ENCODE results near the gene CNEP1R1.

The CNEP1R1 gene

GRCh38 chr16:50038756-50039529 lies 13.9 kb downstream of the CNEP1R1 start:
- CTCF ChIA-PET = no interaction called here
- TF ChIP-seq TARDBP (IDR thresholded peaks at IDR 0.05) = no peak
- TF ChIP-seq CTBP1 (IDR thresholded peaks at IDR 0.05; ENCODE audit: borderline replicate concordance) = no peak
- TF ChIP-seq ELF4 (IDR thresholded peaks at IDR 0.05) = no peak
- no peak for TF ChIP-seq LEF1 (IDR thresholded peaks at IDR 0.05; ENCODE audit: borderline replicate concordance)
- no peak for TF ChIP-seq SUZ12 (IDR thresholded peaks at IDR 0.05)
- no peak for TF ChIP-seq BHLHE40 (IDR thresholded peaks at IDR 0.05; ENCODE audit: borderline replicate concordance)
- TF ChIP-seq, protein P1, sequence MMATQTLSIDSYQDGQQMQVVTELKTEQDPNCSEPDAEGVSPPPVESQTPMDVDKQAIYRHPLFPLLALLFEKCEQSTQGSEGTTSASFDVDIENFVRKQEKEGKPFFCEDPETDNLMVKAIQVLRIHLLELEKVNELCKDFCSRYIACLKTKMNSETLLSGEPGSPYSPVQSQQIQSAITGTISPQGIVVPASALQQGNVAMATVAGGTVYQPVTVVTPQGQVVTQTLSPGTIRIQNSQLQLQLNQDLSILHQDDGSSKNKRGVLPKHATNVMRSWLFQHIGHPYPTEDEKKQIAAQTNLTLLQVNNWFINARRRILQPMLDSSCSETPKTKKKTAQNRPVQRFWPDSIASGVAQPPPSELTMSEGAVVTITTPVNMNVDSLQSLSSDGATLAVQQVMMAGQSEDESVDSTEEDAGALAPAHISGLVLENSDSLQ (IDR thresholded peaks at IDR 0.05) = no peak
- TF ChIP-seq ZNF384 (IDR thresholded peaks at IDR 0.05) = no peak
- TF ChIP-seq SP1 (IDR thresholded peaks at IDR 0.05) = no peak
- no peak for TF ChIP-seq HDGF (IDR thresholded peaks at IDR 0.05; ENCODE audit: borderline replicate concordance)
- DNase-seq (ENCODE audit: extremely low spot score) = no peak
- POLR2A ChIA-PET = interaction anchor here (1.0 to 1.2 kb wide), 2 partner anchors 14 to 27 kb away, joined by 3 to 4 read pairs; partner anchors contain the start of genes CNEP1R1 and HEATR3

- ChIA-PET CTCF (interaction anchor here (1.0 to 1.4 kb wide), 2 partner anchors 14 to 28 kb away, joined by 3 to 8 read pairs; partner anchors contain the start of gene CNEP1R1), POLR2A (interaction anchor here (1.2 kb wide), 1 partner anchor 26 kb away, joined by 4 read pairs; the partner anchor contains the start of gene HEATR3)
- no peak for TF ChIP-seq TARDBP (IDR thresholded peaks at IDR 0.05)
- TF ChIP-seq ZNF384 (IDR thresholded peaks at IDR 0.05) = no peak
- TF ChIP-seq HDGF (IDR thresholded peaks at IDR 0.05; ENCODE audit: borderline replicate concordance) = no peak
- TF ChIP-seq BHLHE40 (IDR thresholded peaks at IDR 0.05; ENCODE audit: borderline replicate concordance) = no peak
- no peak for TF ChIP-seq SUZ12 (IDR thresholded peaks at IDR 0.05)
- no peak for TF ChIP-seq FOXK2 (IDR thresholded peaks at IDR 0.05)
- no peak for TF ChIP-seq NFRKB (IDR thresholded peaks at IDR 0.05)
- no peak for TF ChIP-seq LEF1 (IDR thresholded peaks at IDR 0.05; ENCODE audit: borderline replicate concordance)
- no peak for TF ChIP-seq FOXA1 (IDR thresholded peaks at IDR 0.05)
- TF ChIP-seq ELF4 (IDR thresholded peaks at IDR 0.05) = no peak
- TF ChIP-seq CTBP1 (IDR thresholded peaks at IDR 0.05; ENCODE audit: borderline replicate concordance) = no peak
- no peak for TF ChIP-seq ARNT (IDR thresholded peaks at IDR 0.05)
- TF ChIP-seq SP1 (IDR thresholded peaks at IDR 0.05) = no peak
- no peak for DNase-seq (ENCODE audit: extremely low spot score)
Measured at GRCh38 chr16:50040018-50040417, 15.0 kb downstream of the CNEP1R1 start.

DNA sequence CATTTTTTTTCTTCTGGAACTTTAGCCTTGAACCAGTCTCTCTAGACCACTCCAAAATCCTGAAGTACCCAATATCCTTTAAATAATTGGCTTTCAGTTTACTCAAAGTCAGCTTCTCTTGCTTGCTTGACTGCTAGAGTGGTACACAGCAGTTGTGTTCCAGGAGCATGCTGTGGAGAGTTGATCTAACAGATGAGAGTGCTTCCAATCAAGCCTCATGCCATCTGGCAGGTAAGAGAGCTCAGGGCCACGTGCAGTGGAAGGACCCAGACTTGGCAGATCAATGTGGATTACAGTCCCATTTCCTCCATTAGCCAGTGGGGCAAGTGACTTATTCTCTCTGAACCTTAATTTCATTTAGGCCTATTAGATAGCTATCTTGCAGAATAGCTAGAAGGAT lies 15.7 kb downstream of the CNEP1R1 start:
- CTCF ChIA-PET = interaction anchor here (1.0 to 1.4 kb wide), 2 partner anchors 15 to 27 kb away, joined by 3 to 8 read pairs; partner anchors contain the start of gene CNEP1R1
- POLR2A ChIA-PET = interaction anchor here (1.2 kb wide), 1 partner anchor 25 kb away, joined by 4 read pairs; the partner anchor contains the start of gene HEATR3
- no peak for TF ChIP-seq NFRKB (IDR thresholded peaks at IDR 0.05)
- DNase-seq (ENCODE audit: extremely low spot score) = no peak

DNA sequence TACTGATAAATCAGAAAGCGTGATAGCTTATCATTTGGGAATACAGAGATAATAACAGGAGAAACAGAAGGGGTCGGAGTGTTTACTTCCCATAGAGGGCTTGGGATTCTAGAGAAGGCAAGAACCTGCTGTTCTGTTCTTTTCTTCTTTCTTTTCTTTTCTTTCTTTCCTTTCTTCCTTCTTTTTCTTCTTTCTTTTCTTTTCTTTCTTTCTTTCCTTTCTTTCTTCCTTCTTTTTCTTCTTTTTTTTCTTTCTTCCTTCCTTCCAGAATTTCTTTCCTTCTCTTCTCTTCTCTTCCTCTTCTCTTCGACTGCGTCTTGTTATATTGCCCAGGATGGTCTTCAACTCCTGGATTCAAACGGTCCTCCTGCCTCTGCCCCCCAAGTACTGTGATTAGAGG lies 18.3 kb downstream of the CNEP1R1 start:
- no peak for TF ChIP-seq ZNF384 (IDR thresholded peaks at IDR 0.05)
- TF ChIP-seq L3MBTL2 (conservative IDR thresholded peaks at IDR 0.05) = no peak
- no peak for TF ChIP-seq ELF4 (IDR thresholded peaks at IDR 0.05)
- no peak for TF ChIP-seq FOXA1 (IDR thresholded peaks at IDR 0.05)
- TF ChIP-seq, protein P1 (IDR thresholded peaks at IDR 0.05) = no peak
- no peak for TF ChIP-seq SP1 (IDR thresholded peaks at IDR 0.05)
- TF ChIP-seq TARDBP (IDR thresholded peaks at IDR 0.05) = no peak
- no peak for TF ChIP-seq CTBP1 (IDR thresholded peaks at IDR 0.05; ENCODE audit: borderline replicate concordance)
- TF ChIP-seq FOXM1 (IDR thresholded peaks at IDR 0.05; ENCODE audit: borderline replicate concordance) = no peak
- no peak for TF ChIP-seq SUZ12 (IDR thresholded peaks at IDR 0.05)
- ChIA-PET POLR2A (no interaction called here), CTCF (interaction anchor here (3.7 kb wide), 1 partner anchor 18 kb away, joined by 18 read pairs; the partner anchor contains the start of gene CNEP1R1)
- DNase-seq (ENCODE audit: extremely low spot score) = no peak

DNA sequence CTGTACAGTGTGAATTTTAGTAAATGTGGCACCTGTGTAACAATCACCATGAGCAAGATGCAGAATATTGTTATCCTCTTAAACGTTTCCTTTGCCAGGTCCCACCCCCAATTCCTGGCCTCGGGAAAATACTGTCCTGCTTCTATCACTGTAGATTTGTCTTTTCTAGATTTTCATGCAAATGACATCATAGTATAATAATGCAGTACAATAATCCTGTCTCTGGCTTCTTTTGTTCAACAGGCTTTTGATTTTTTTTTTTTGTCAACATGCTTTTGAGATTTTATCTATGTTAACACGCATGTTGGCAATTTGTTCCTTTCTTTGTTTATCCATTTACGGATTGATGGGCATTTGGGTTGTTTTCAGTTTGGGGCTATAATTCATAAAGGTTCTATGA lies 20.4 kb downstream of the CNEP1R1 start:
- DNase-seq (ENCODE audit: extremely low spot score) = no peak
- ChIA-PET CTCF (interaction anchor here (3.7 kb wide), 1 partner anchor 20 kb away, joined by 18 read pairs; the partner anchor contains the start of gene CNEP1R1), POLR2A (no interaction called here)
- no peak for TF ChIP-seq L3MBTL2 (conservative IDR thresholded peaks at IDR 0.05)
- TF ChIP-seq, protein P1 (IDR thresholded peaks at IDR 0.05) = no peak
- no peak for TF ChIP-seq NFRKB (IDR thresholded peaks at IDR 0.05)
- TF ChIP-seq FOXK2 (IDR thresholded peaks at IDR 0.05) = no peak
- no peak for TF ChIP-seq HDGF (IDR thresholded peaks at IDR 0.05; ENCODE audit: borderline replicate concordance)
- no peak for TF ChIP-seq SP1 (IDR thresholded peaks at IDR 0.05)
- TF ChIP-seq FOXM1 (IDR thresholded peaks at IDR 0.05; ENCODE audit: borderline replicate concordance) = no peak
- no peak for TF ChIP-seq ARNT (IDR thresholded peaks at IDR 0.05)
- no peak for TF ChIP-seq ELF4 (IDR thresholded peaks at IDR 0.05)
- TF ChIP-seq LEF1 (IDR thresholded peaks at IDR 0.05; ENCODE audit: borderline replicate concordance) = no peak

DNA sequence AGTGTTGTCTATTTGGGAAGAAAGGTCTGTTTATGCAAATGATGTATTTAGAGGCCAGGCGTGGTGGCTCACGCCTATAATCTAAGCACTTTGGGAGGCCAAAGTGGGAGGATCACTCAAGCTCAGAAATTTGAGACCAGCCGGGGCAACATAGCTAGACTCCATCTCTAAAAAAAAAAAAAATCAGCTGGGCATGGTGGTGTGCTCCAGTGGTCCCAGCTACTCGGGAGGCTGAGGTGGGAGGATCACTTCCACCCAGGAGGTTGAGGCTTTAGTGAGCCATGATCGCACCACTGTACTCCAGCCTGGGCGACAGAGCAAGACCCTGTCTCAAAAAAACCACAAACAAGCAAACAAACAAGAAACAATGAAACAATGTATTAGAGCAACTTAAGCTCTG lies 21.8 kb downstream of the CNEP1R1 start:
- TF ChIP-seq BHLHE40 (IDR thresholded peaks at IDR 0.05; ENCODE audit: borderline replicate concordance) (no peak), ELF4 (IDR thresholded peaks at IDR 0.05) (no peak), FOXM1 (IDR thresholded peaks at IDR 0.05; ENCODE audit: borderline replicate concordance) (no peak), CTBP1 (IDR thresholded peaks at IDR 0.05; ENCODE audit: borderline replicate concordance) (no peak), L3MBTL2 (conservative IDR thresholded peaks at IDR 0.05) (no peak), TARDBP (IDR thresholded peaks at IDR 0.05) (no peak), NFRKB (IDR thresholded peaks at IDR 0.05) (no peak), LEF1 (IDR thresholded peaks at IDR 0.05; ENCODE audit: borderline replicate concordance) (no peak), ARNT (IDR thresholded peaks at IDR 0.05) (no peak), SP1 (IDR thresholded peaks at IDR 0.05) (no peak), FOXA1 (IDR thresholded peaks at IDR 0.05) (no peak), SUZ12 (IDR thresholded peaks at IDR 0.05) (no peak), ZNF384 (IDR thresholded peaks at IDR 0.05) (no peak), HDGF (IDR thresholded peaks at IDR 0.05; ENCODE audit: borderline replicate concordance) (no peak), FOXK2 (IDR thresholded peaks at IDR 0.05) (no peak)
- TF ChIP-seq, protein P1 (IDR thresholded peaks at IDR 0.05) = no peak
- no peak for DNase-seq (ENCODE audit: extremely low spot score)
- ChIA-PET POLR2A (interaction anchor here (0.9 kb wide), 1 partner anchor 12 kb away, joined by 3 read pairs; no protein-coding TSS in a partner anchor), CTCF (interaction anchor here (3.7 kb wide), 1 partner anchor 22 kb away, joined by 18 read pairs; the partner anchor contains the start of gene CNEP1R1)

Measured in HEK293T (cell line).